PC-9 (cell line): ENCODE measurements around the gene SLC26A6.

Source experiments
- CTCF ChIP-seq: fragments of 200-600 bp; sonication (generic); conservative IDR thresholded peaks from 2 replicates; pipeline ENCODE4 v1.6.1; 2017; ENCODE audit warnings: mixed run types, antibody characterized with exemption, mild to moderate bottlenecking, moderate library complexity
- EZH2 ChIP-seq: fragments of 200-600 bp; sonication (generic); IDR thresholded peaks from 2 replicates; pipeline ENCODE4 v1.8.0; 2017; ENCODE audit warnings: antibody characterized with exemption, low read depth

GRCh38 chr3:48630407-48630806, 4.9 kb downstream of the SLC26A6 start:
- TF ChIP-seq CTCF (no peak), EZH2 (no peak)
